Measurements from ENCODE around the gene TAF9.

- TF ChIP-seq CTCF (IDR thresholded peaks at IDR 0.05), result no peak
- TF ChIP-seq POLR2AphosphoS5 (IDR thresholded peaks at IDR 0.05; ENCODE audit: low read depth, low read length), result no peak
- no peak for TF ChIP-seq TCF7L2 (IDR thresholded peaks at IDR 0.05; ENCODE audit: low read depth, low read length)
- TF ChIP-seq SIN3A (IDR thresholded peaks at IDR 0.05; ENCODE audit: borderline replicate concordance, insufficient read depth, low read depth, low read length), result no peak
Observed at GRCh38 chr5:69418554-69418953, 49.2 kb upstream of the TAF9 start.

Measured in Panc1 (cell line).